Fibroblast of lung (primary cell): ENCODE data around the gene PCDH7. TPM values are rescaled to one million over a fixed set of nuclear protein-coding genes. Genes with fewer than 3 reads are reported as not detected.

Experiments used
- DNase-seq, 2 donors: peaks; one replicate each; pipeline versions ENCODE4 v3.0.0 to v3.0.0-alpha.2; 2010; ENCODE audit warnings: low read depth in 2 of 2
- H2AFZ ChIP-seq: 2 replicates; pipeline ENCODE4 v1.5.1; 2012; ENCODE audit warnings: low read length, control low read depth, inconsistent platforms
- H3K27ac ChIP-seq: 2 replicates; pipeline ENCODE4 v1.5.1; 2011; ENCODE audit warnings: low read length, control low read depth; ENCODE audit not compliant: insufficient read depth
- H3K27me3 ChIP-seq: 2 replicates; pipeline ENCODE4 v1.5.1; 2011; ENCODE audit warnings: mild to moderate bottlenecking, low read length; ENCODE audit not compliant: control insufficient read depth, insufficient read depth
- H3K36me3 ChIP-seq: 2 replicates; pipeline ENCODE4 v1.5.1; 2011; ENCODE audit warnings: low read length; ENCODE audit not compliant: control insufficient read depth, insufficient read depth
- H3K4me1 ChIP-seq: 2 replicates; pipeline ENCODE4 v1.5.1; 2011; ENCODE audit warnings: low read length; ENCODE audit not compliant: control insufficient read depth, insufficient read depth; ENCODE audit errors: extremely low read depth
- H3K4me2 ChIP-seq: 2 replicates; pipeline ENCODE4 v1.5.1; 2011; ENCODE audit warnings: low read length, control low read depth; ENCODE audit not compliant: insufficient read depth; ENCODE audit errors: extremely low read depth
- H3K4me3 ChIP-seq, 4 experiments: fragments of 200-600 bp in 1 of 4; sonication (generic) in 1 of 4; replicated peaks in 1 of 4; 2 replicates each; pipeline ENCODE4 v1.5.1; 2011 to 2016; ENCODE audit warnings: low read length in 4 of 4, low read depth in 3 of 4, mild to moderate bottlenecking in 3 of 4, control low read depth in 2 of 4, inconsistent platforms in 1 of 4, mixed read lengths in 1 of 4; ENCODE audit not compliant: insufficient read depth in 1 of 4; ENCODE audit errors: control extremely low read depth in 1 of 4
- H3K79me2 ChIP-seq: 2 replicates; pipeline ENCODE4 v1.5.1; 2012; ENCODE audit warnings: mild to moderate bottlenecking, low read length, inconsistent platforms; ENCODE audit not compliant: control insufficient read depth, insufficient read depth
- H3K9ac ChIP-seq: 2 replicates; pipeline ENCODE4 v1.5.1; 2011; ENCODE audit warnings: mild to moderate bottlenecking, low read length, control low read depth; ENCODE audit not compliant: insufficient read depth
- H3K9me3 ChIP-seq: 2 replicates; pipeline ENCODE4 v1.5.1; 2012; ENCODE audit warnings: low read depth, low read length; ENCODE audit not compliant: control insufficient read depth, insufficient read depth
- H4K20me1 ChIP-seq: 2 replicates; pipeline ENCODE4 v1.5.1; 2011; ENCODE audit warnings: low read length; ENCODE audit not compliant: control insufficient read depth, insufficient read depth; ENCODE audit errors: extremely low read depth
- EZH2 ChIP-seq: IDR thresholded peaks from 2 replicates; pipeline ENCODE4 v1.5.1; 2012; ENCODE audit warnings: low read length, control low read depth, mild to moderate bottlenecking; ENCODE audit errors: missing control alignments
- polyA plus RNA-seq, 2 donors: library from polyadenylated mRNA; depleted of rRNA in 1 of 2; stranded (reverse) in 1 of 2; unstranded in 1 of 2; fragments of >200 nt; gene quantifications; 2 replicates each; pipeline ENCODE4 v1.2.1, GENCODE V29; 2011 to 2012; ENCODE audit warnings: missing spikeins in 1 of 2
- total RNA-seq: library from RNA; depleted of rRNA; stranded (reverse); fragments of >200 nt; gene quantifications from 2 replicates; pipeline ENCODE4 v1.2.1, GENCODE V29; 2014
- TF ChIP-seq, protein P1 (sequence below), 2 donors: IDR thresholded peaks in 1 of 2; conservative IDR thresholded peaks in 1 of 2; 1 replicate in 1 of 2; 2 replicates in 1 of 2; pipeline ENCODE4 v1.5.1; 2011 to 2012; ENCODE audit warnings: low read length in 2 of 2, control low read depth in 1 of 2, inconsistent platforms in 1 of 2, low read depth in 1 of 2, mild to moderate bottlenecking in 1 of 2

PCDH7 gene
- total and polyA plus RNA-seq, 2 donors (not counting 1 experiment from before 2014, with no cell fraction given), result 2.3 to 21.4 TPM

DNA sequence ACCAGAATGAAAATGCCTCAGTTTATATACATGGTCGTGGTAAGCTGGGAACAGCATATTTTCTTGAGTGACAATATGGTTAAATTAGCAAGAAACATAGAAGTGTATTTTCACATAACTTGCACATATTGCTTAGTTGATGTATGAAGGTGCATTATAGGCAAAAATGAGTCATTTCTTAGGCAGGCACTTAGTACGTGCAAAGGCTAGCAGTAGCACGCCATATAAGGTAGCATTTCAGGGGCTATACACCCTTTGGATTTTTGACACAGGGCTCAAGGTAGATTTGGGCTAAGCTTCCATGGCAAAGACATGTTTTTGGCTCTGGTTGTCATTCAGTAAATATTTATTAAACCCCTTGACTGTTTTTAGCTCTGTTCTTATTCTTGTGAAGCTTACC is 33.1 kb downstream of the PCDH7 start:
- Histone ChIP-seq H3K4me1 (peaks cover 7% of the 10 kb centered on the region), H4K20me1 (no peaks in the 10 kb centered on the region), H3K9me3 (no peaks in the 10 kb centered on the region), H3K36me3 (no peaks in the 10 kb centered on the region), H3K27ac (no peak overlapping the region), H3K4me3 (no peak overlapping the region), H3K79me2 (no peaks in the 10 kb centered on the region), H3K9ac (no peak overlapping the region), H2AFZ (no peak overlapping the region), H3K4me2 (no peak overlapping the region), H3K27me3 (no peaks in the 10 kb centered on the region)
- TF ChIP-seq, protein P1, sequence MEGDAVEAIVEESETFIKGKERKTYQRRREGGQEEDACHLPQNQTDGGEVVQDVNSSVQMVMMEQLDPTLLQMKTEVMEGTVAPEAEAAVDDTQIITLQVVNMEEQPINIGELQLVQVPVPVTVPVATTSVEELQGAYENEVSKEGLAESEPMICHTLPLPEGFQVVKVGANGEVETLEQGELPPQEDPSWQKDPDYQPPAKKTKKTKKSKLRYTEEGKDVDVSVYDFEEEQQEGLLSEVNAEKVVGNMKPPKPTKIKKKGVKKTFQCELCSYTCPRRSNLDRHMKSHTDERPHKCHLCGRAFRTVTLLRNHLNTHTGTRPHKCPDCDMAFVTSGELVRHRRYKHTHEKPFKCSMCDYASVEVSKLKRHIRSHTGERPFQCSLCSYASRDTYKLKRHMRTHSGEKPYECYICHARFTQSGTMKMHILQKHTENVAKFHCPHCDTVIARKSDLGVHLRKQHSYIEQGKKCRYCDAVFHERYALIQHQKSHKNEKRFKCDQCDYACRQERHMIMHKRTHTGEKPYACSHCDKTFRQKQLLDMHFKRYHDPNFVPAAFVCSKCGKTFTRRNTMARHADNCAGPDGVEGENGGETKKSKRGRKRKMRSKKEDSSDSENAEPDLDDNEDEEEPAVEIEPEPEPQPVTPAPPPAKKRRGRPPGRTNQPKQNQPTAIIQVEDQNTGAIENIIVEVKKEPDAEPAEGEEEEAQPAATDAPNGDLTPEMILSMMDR (conservative IDR thresholded peaks at IDR 0.05 in 1 of 2, IDR thresholded peaks at IDR 0.05 in 1 of 2; ENCODE audit: low read depth in 1 of 2, low read length in 2 of 2), result no peak
- peak; percentile 58 to 87 for DNase-seq

DNA sequence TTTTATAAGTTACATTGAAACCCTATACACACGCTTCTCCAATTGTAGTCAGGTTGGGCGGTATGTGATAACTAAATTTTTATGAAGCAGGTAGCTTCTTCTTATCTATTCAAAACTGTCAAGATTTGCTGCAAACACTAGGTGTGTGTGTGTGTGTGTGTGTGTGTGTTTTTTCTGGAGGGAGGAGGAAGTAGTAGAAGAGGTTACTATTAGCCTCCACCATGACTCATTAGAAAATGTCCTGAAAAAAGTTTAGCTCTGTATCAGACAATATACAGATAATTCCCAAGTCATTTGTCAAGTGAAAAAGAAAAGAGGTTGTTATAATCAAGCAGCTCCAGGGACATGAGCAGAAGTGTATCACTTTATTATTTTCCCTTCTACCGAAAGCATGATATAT is 33.9 kb downstream of the PCDH7 start:
- H3K27ac ChIP-seq, result no peak overlapping the region
- TF ChIP-seq EZH2, result no peak
- TF ChIP-seq, protein P1 (conservative IDR thresholded peaks at IDR 0.05 in 1 of 2, IDR thresholded peaks at IDR 0.05 in 1 of 2; ENCODE audit: low read depth in 1 of 2, low read length in 2 of 2), result no peak
- H3K4me3 ChIP-seq, result no peak overlapping the region
- peaks cover 7% of the 10 kb centered on the region for H3K4me1 ChIP-seq
- no peak overlapping the region for H3K9ac ChIP-seq
- H3K9me3 ChIP-seq, result no peaks in the 10 kb centered on the region
- no peaks in the 10 kb centered on the region for H3K36me3 ChIP-seq
- H3K79me2 ChIP-seq, result no peaks in the 10 kb centered on the region
- peak; percentile 35 to 82 for DNase-seq
- no peak overlapping the region for H3K4me2 ChIP-seq
- H4K20me1 ChIP-seq, result no peaks in the 10 kb centered on the region
- no peak overlapping the region for H2AFZ ChIP-seq
- H3K27me3 ChIP-seq, result no peaks in the 10 kb centered on the region

DNA sequence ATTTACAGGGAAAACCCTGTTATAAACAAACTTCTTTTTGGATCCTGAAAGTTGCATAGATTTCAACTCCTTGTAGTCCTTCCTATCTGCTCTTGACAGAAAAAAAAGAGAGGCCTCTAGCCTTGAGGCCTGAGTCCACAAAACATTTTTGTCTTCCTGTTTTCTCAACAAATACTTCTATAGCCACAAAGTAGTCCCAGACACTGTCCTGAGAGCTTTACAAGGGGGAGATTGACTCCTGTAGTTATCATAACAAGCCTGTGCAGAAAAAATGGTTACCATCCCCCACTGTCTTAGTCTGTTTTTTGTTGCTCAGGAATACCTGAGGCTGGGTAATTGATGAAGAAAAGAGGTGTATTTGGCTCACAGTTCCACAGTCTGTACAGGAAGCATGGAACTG is 35.2 kb downstream of the PCDH7 start:
- Histone ChIP-seq H3K27me3 (no peaks in the 10 kb centered on the region), H3K4me3 (no peak overlapping the region), H3K9ac (no peak overlapping the region), H3K4me2 (no peak overlapping the region), H3K27ac (no peak overlapping the region), H3K9me3 (no peaks in the 10 kb centered on the region), H2AFZ (no peak overlapping the region), H3K4me1 (peaks cover 7% of the 10 kb centered on the region), H3K36me3 (no peaks in the 10 kb centered on the region), H3K79me2 (no peaks in the 10 kb centered on the region), H4K20me1 (no peaks in the 10 kb centered on the region)
- peak in 1 of 2 donors; percentile 60 for DNase-seq
- no peak for TF ChIP-seq EZH2
- TF ChIP-seq, protein P1 (conservative IDR thresholded peaks at IDR 0.05 in 1 of 2, IDR thresholded peaks at IDR 0.05 in 1 of 2; ENCODE audit: low read depth in 1 of 2, low read length in 2 of 2), result no peak
